NCI-H524 (cell line): Measurements from ENCODE around the gene TNFRSF13B.
"Not testable (repeated sequence)": the region's sequence is repeated elsewhere in the genome, so short reads cannot be mapped to it uniquely, and the experiment has no call there.

Experiments
- DNase-seq, 2 experiments: peaks; one replicate each; lab custom pipeline; 2025; lab: John Stamatoyannopoulos, UW

TNFRSF13B gene

GRCh38 chr17:16961022-16961421 is 10.9 kb downstream of the TNFRSF13B start:
- not testable (repeated sequence) for DNase-seq

GRCh38 chr17:16955011-16955410 is 16.9 kb downstream of the TNFRSF13B start:
- not testable (repeated sequence) for DNase-seq

DNA sequence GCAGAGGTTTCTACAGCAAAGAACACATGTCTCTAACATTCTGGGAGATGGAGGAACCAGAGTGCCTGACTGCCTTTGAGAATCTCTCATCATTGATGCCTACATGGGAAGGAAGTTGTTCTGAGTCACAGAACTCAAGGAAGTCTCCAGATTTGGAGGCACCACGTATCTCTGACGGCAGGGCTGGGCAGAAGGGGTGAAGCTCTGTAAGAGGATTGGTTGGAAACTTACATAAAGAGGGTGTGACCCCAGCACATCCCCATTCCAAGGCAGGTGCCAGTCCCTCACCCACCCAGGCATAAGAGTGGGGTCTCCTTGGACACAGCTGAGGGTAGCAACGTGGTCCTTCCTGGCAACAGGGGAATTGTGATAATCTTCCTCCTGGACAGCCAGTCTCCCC is 17.4 kb downstream of the TNFRSF13B start:
- DNase-seq = no peak

DNA sequence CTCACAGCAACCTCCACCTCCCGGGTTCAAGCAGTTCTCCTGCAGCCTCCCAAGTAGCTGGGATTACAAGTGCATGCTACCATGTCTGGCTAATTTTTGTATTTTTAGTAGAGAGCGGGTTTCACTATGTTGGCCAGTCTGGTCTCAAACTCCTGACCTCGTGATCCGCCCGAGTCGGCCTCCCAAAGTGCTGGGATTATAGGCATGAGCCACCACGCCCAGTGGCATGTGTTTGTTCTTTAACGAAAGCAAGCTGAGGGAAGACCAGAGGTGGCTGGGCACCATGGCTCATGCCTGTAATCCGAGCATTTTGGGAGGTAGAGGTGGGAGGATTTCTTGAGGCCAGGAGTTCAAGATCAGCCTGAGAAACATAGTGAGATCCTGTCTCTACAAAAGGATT is 18.1 kb downstream of the TNFRSF13B start:
- DNase-seq = no peak

- no peak for DNase-seq
Measured at GRCh38 chr17:16953347-16953746, 18.6 kb downstream of the TNFRSF13B start.

- no peak for DNase-seq
Measured at GRCh38 chr17:16952401-16952800, 19.5 kb downstream of the TNFRSF13B start.

- no peak for DNase-seq
Measured at GRCh38 chr17:16950488-16950887, 21.4 kb downstream of the TNFRSF13B start.

GRCh38 chr17:16948587-16949376 is 23.1 kb downstream of the TNFRSF13B start:
- DNase-seq = no peak

DNA sequence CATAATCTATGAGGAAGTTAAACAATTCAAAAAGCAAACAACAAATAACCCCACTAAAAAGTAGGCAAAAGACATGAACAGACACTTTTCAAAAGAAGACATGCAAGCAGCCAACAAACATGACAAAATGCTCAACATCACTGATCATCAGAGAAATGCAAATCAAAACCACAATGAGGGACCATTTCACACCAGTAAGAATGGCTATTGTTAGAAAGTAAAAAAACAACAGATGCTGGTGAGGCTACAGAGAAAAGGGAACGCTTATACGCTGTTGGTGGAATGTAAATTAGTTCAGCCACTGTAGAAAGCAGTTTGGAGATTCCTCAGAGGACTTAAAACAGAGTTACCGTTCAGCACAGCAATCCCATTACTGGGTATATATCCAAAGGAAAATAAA is 24.4 kb downstream of the TNFRSF13B start:
- no peak for DNase-seq

GRCh38 chr17:16945663-16946218 is 26.2 kb downstream of the TNFRSF13B start:
- peak; percentile 54 to 57 for DNase-seq

DNA sequence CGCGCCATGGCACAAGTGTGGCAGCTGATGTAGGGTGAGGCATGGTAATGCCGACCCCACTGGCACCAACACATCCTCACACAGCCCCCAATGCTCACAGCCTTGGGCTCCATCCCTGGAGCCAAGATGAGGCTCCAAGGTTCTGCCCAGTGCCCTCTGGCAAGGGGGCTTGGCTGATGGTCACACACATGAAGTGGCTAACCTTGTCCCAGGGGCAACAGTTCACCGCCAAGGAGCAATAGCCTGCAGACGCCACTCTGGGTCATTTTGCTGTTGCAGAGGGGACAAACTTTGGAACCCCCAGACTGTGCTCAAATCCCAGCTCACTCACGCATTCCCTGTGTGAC is 26.8 kb downstream of the TNFRSF13B start:
- DNase-seq = no peak

DNA sequence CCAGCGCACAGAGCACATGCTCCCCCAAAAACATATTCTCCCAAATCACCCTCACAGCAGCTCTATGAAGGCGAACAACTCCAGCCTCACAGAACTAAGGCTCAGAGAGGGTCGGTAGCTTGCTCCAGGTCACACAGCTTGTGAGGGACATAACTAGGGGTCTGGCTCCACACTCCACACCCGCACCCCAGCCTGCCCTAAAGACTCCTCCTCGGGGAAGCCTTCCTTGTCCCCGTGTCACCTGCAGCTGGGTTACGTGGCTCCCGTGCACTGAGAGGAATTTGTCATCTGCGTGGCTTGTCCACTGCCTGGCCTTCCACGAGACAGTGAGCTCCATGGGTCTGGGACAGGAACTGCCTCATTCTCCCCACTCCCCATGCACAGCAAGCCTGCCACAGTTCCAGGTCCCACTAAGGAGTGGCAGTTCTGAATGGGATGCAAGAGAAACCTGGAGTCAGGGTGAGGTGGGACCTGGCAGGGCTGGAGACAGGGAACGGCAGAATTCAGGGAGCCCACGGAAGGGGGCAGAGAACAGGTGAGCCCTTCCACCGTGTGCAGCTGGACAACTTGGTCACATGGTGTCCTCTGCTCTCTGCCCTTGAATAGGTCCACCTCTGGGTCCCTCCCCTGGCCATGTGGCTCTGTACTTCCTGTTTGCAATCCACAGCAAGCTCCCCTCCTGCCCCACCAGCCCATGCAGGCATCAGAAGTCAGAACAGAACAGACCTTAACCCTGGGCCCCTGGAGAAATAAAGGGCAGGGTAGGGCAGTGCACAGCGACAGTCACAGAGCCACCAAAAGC is 27.4 kb downstream of the TNFRSF13B start:
- no peak for DNase-seq

DNA sequence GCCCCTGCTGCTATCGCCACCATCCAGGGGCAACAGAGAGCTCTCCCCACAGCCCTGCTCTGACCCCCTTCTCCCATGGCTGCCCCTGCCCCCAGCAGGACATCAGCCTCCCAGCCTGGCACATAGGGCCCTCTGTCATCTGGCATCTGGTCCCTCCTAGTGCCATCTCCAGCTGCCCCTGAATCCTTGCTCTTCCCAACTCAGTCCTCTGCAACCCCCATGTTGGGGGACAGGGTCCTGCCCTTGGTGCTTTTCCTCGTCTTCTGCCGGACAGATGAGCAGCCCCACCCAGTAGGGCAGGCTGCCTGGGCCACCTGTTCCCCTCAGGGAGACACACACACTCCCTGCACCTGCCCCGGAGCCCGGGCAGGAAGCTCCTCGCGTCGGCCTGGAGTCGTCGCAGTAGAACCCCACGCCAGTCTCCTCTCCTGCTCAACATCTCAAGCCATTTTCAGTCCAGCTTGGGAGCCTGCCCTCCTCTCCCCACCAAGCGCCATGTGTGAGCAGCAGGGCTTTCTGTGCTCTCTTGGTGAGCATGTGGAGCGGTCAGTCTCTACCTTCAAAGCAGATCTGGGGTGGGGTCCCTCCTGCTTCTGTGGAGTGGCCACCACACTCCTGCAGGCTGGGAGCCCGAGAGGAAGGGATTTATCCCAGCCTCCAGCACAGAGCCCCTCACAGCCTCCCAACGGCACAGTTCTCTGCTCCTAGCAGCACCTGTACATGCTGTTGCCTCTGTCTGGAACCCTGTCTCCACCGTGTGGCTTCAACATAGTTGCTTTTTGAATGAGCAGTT is 28.2 kb downstream of the TNFRSF13B start:
- DNase-seq = no peak

DNA sequence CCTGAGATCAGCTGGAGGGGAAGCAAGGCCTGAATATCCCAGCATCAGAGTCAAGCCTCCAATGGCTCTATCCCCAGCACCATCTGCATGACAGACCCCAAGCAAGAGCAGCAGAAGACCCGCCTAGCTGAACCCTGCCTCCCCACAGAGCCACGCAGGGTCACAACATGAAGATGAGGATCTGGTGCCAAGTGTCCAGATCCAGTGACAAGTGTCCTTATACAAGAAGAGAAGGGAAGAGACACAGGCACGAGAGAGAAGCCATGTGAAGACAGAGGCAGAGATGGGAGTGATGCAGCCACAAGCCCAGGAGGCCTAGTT is 28.9 kb downstream of the TNFRSF13B start:
- no peak for DNase-seq

- no peak for DNase-seq
Measured at GRCh38 chr17:16942141-16943031, 29.5 kb downstream of the TNFRSF13B start.

DNA sequence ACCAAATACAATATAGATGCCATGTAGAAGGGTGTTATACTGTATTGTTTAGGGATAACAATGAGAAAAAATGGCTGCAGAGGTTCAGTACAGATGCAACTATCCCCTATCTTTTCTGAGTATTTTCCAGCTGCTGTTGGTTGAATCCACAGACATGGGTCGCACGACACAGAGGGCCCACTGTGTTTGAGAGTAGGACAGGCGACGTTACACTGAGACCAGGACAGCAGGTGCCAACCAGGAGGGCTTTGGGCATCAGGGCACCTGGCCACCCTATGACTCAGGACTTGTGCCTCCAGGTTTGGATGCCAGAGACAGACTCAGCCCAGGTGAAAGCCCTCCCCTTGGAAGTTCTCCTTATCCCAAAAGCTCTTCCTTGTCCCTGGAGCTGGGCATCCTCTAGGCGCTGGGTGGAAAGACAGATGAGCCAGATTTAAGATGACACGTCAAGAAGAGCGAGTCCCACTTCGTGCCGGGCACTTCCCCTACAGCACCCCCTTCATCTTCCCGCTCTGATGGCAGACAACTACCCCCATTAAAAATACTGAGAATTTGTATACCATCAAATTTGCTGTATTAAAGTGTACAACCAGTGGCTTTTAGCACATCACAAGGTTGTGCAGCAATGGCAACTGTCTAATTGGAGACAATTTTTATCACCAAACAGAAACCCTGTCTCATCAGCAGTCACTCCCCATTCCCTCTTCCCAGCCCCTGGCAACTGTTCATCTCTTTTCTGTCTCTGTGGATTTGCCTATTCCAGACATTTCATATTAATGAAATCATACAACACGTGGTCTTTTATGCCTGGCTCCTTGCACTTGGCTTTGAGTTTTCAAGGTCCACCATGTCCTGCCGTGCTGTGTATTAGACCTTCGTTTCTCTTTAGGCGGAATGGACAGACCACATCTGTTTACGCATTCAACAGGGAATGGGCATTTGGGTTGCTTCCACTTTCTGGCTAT is 30.6 kb downstream of the TNFRSF13B start:
- DNase-seq = no peak

DNA sequence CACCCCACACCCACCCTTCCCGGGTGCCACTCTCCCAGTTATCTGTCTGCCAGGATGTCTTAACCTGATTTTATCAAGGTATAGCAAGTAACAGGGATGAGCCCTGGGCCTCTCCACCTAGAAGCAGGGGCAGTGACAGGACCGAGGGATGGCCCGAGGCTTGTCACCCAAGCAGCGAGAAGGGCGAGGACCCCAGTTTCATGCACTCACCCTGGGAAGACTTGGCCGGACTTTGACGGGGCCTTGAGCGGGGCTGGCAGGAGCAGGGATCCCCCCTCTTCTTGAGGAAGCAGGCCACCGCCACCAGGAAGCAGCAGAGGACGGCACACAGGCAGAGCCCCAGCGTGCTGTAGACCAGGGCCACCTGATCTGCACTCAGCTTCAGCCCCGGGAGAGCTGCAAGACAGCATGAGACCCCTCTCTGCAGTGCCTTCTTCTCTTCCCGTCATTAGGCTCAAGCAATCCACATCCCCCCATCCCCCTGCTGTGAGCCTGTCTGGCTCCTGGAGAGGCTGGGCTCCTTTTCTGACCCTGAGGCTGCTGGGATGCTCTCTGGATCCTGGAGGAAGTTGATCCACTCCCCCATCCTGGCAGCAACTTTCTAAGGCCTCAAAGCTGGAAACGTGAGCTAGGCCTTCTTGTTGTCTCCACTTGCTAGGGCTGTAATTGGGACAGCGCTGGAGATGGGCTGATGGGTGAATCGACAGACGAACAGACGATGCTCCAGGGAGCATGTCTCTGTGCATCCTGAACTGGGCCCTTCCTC is 31.6 kb downstream of the TNFRSF13B start:
- DNase-seq = no peak

DNA sequence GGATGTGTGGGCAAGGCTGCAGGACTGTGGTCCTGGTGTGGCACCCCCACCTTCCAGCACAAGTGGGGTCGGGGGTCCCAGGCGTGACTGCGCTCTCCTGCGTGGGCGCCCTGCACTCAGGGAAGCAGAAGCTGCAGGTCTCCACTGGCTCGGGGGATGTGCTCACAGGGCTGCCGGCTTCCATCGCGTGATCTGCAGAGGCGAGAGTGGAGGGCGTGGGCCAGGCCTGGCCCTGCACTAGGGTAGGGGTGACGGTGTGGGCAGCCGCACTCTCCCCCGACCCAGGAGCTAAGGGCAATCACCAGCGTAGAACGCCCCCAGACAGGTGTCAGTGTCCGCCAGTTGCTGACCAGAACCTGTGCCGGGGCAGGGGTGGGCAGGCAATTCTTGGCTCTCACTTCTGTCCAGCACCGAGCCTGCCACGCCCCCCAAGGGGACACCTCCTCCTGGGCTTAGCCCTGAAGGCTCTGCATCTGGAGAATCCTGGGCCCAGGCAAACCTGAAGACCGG is 32.3 kb downstream of the TNFRSF13B start:
- no peak for DNase-seq

- DNase-seq = no peak
Measured at GRCh38 chr17:16939208-16939576, 32.7 kb downstream of the TNFRSF13B start.
